Ishikawa (cell line): ENCODE results near the gene MNX1.

Experiments used
- CEBPB ChIP-seq: IDR thresholded peaks from 2 replicates; pipeline ENCODE4 v1.6.1; 2012
- CREB1 ChIP-seq: IDR thresholded peaks from 2 replicates; pipeline ENCODE4 v1.6.1; 2012; ENCODE audit warnings: low read depth
- EGR1 ChIP-seq: IDR thresholded peaks from 2 replicates; pipeline ENCODE4 v1.6.1; 2012
- EP300 ChIP-seq: IDR thresholded peaks from 2 replicates; pipeline ENCODE4 v1.6.1; 2012; ENCODE audit warnings: borderline replicate concordance
- FOXM1 ChIP-seq: IDR thresholded peaks from 2 replicates; pipeline ENCODE4 v1.6.1; 2012; ENCODE audit warnings: low read depth, borderline replicate concordance
- NFIC ChIP-seq: IDR thresholded peaks from 2 replicates; pipeline ENCODE4 v1.6.1; 2012
- RAD21 ChIP-seq: IDR thresholded peaks from 2 replicates; pipeline ENCODE4 v1.6.1; 2012; ENCODE audit warnings: low read depth
- TAF1 ChIP-seq: IDR thresholded peaks from 2 replicates; pipeline ENCODE4 v1.6.1; 2012; ENCODE audit warnings: low read depth, mild to moderate bottlenecking
- TCF12 ChIP-seq: IDR thresholded peaks from 2 replicates; pipeline ENCODE4 v1.6.1; 2012; ENCODE audit warnings: low read depth
- TEAD4 ChIP-seq: IDR thresholded peaks from 2 replicates; pipeline ENCODE4 v1.6.1; 2012
- USF1 ChIP-seq: IDR thresholded peaks from 2 replicates; pipeline ENCODE4 v1.6.1; 2012
- YY1 ChIP-seq: IDR thresholded peaks from 2 replicates; pipeline ENCODE4 v1.6.1; 2012; ENCODE audit warnings: low read depth
- ZBTB7A ChIP-seq: IDR thresholded peaks from 2 replicates; pipeline ENCODE4 v1.6.1; 2012; ENCODE audit warnings: low read depth
- TF ChIP-seq, protein P1 (sequence below): IDR thresholded peaks from 2 replicates; pipeline ENCODE4 v1.6.1; 2012; ENCODE audit warnings: low read depth, mild to moderate bottlenecking
- TF ChIP-seq, protein P2 (sequence below): IDR thresholded peaks from 2 replicates; pipeline ENCODE4 v1.6.1; 2012

MNX1 gene

GRCh38 chr7:157005456-157006204 is 4.8 kb downstream of the MNX1 start:
- TF ChIP-seq NFIC (no peak), RAD21 (no peak), FOXM1 (no peak), CREB1 (no peak), TCF12 (no peak), EGR1 (no peak), ZBTB7A (no peak), TEAD4 (no peak), TAF1 (no peak), EP300 (no peak), USF1 (no peak), CEBPB (no peak)
- TF ChIP-seq, protein P1, sequence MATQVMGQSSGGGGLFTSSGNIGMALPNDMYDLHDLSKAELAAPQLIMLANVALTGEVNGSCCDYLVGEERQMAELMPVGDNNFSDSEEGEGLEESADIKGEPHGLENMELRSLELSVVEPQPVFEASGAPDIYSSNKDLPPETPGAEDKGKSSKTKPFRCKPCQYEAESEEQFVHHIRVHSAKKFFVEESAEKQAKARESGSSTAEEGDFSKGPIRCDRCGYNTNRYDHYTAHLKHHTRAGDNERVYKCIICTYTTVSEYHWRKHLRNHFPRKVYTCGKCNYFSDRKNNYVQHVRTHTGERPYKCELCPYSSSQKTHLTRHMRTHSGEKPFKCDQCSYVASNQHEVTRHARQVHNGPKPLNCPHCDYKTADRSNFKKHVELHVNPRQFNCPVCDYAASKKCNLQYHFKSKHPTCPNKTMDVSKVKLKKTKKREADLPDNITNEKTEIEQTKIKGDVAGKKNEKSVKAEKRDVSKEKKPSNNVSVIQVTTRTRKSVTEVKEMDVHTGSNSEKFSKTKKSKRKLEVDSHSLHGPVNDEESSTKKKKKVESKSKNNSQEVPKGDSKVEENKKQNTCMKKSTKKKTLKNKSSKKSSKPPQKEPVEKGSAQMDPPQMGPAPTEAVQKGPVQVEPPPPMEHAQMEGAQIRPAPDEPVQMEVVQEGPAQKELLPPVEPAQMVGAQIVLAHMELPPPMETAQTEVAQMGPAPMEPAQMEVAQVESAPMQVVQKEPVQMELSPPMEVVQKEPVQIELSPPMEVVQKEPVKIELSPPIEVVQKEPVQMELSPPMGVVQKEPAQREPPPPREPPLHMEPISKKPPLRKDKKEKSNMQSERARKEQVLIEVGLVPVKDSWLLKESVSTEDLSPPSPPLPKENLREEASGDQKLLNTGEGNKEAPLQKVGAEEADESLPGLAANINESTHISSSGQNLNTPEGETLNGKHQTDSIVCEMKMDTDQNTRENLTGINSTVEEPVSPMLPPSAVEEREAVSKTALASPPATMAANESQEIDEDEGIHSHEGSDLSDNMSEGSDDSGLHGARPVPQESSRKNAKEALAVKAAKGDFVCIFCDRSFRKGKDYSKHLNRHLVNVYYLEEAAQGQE: no peak
- TF ChIP-seq, protein P2, sequence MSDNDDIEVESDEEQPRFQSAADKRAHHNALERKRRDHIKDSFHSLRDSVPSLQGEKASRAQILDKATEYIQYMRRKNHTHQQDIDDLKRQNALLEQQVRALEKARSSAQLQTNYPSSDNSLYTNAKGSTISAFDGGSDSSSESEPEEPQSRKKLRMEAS: no peak

- TF ChIP-seq RAD21: no peak
- TF ChIP-seq, protein P2: no peak
- TF ChIP-seq, protein P1: no peak
- TF ChIP-seq ZBTB7A: no peak
- no peak for TF ChIP-seq CEBPB
- TF ChIP-seq EGR1: no peak
- no peak for TF ChIP-seq EP300
- no peak for TF ChIP-seq TCF12
- no peak for TF ChIP-seq YY1
- TF ChIP-seq CREB1: no peak
- no peak for TF ChIP-seq FOXM1
- no peak for TF ChIP-seq USF1
- TF ChIP-seq NFIC: no peak
- no peak for TF ChIP-seq TEAD4
- TF ChIP-seq TAF1: no peak
These were observed 5.7 kb downstream of the MNX1 start for GRCh38 chr7:157004521-157005455.

DNA sequence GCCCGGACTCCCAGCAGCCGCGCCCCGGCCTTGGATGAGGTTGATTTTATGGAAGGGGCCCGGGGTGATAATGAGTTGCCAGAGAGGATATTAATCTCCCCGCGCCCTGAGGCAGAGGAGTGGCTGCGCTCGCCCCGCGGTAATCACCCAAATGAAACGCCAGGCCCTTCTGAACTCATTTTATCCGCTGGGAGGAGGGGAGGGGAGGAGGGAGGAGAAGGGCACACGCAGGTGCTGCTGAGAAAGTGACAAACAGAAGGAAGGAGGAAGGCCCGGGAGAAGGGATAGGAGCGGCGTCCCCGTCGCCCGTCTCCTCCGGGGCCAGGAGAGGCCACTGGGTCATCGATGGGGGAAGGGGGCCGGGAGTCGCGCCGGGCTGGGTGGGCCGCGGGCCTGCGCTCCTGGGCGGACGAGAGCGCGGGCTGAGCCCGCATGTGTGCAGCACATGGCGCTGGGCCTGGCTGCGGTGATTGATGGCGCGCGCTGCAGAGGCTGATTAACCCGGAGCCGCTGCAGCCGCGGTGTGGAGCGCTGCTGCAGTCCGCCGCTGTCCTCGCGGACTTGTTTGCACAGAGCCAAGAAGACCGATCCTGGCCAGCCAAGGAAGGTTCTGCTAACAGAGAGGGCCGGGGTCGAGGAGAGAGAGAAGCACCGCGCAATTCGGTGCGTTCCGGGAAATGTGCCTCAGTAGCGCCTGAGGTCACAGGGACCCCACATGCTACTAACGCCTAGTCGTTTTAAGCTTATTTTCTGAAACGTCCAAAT is 6.5 kb downstream of the MNX1 start:
- TF ChIP-seq, protein P2: no peak
- TF ChIP-seq FOXM1 (no peak), CREB1 (no peak)

DNA sequence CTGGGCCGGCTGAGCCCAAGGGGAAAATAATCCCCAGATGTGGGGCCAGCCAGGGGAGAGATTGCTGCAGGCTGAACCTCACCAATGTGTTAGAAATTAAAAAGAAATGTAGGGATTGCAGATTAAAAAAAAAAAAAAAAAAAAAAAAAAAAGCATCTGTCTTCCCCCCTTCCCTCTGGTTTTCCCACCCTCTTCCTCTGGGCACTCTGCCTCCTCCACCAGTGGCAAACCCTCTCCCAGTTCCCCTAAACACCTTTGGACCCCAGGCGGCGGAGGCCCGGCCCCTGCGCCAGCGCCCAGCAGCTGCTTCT is 7.1 kb downstream of the MNX1 start:
- TF ChIP-seq, protein P1: no peak
- no peak for TF ChIP-seq EP300
- no peak for TF ChIP-seq CEBPB
- TF ChIP-seq FOXM1: no peak
